H9 (cell line): Measurements from ENCODE around the gene CARD8. TPM values are rescaled to one million over a fixed set of nuclear protein-coding genes. Genes with fewer than 3 reads are reported as not detected.

Experiments used
- DNase-seq: peaks from one replicate; pipeline ENCODE4 v3.0.0-alpha.2; 2017
- H2AFZ ChIP-seq: one replicate; pipeline ENCODE4 v1.6.1; 2013; ENCODE audit warnings: mild to moderate bottlenecking, low read length, control low read depth, moderate library complexity
- H2AK5ac ChIP-seq: 2 replicates; pipeline ENCODE4 v1.6.1; 2013; ENCODE audit warnings: low read length, control low read depth, mixed read lengths; ENCODE audit not compliant: insufficient read length
- H2BK120ac ChIP-seq: one replicate; pipeline ENCODE4 v1.6.1; 2013; ENCODE audit warnings: low read depth, mild to moderate bottlenecking, low read length, control low read depth, inconsistent platforms; ENCODE audit not compliant: poor library complexity, severe bottlenecking
- H2BK12ac ChIP-seq: 2 replicates; pipeline ENCODE4 v1.6.1; 2013; ENCODE audit warnings: low read length, control low read depth, mixed read lengths, low read depth; ENCODE audit not compliant: insufficient read length
- H2BK15ac ChIP-seq: 2 replicates; pipeline ENCODE4 v1.6.1; 2013; ENCODE audit warnings: low read depth, low read length, control low read depth
- H2BK20ac ChIP-seq: one replicate; pipeline ENCODE4 v1.6.1; 2013; ENCODE audit warnings: low read depth, mild to moderate bottlenecking, low read length, control low read depth, inconsistent platforms; ENCODE audit not compliant: poor library complexity, severe bottlenecking
- H2BK5ac ChIP-seq: 2 replicates; pipeline ENCODE4 v1.6.1; 2013; ENCODE audit warnings: low read length, control low read depth, mixed read lengths; ENCODE audit not compliant: insufficient read length
- H3K14ac ChIP-seq: 2 replicates; pipeline ENCODE4 v1.6.1; 2013; ENCODE audit warnings: low read length, control low read depth; ENCODE audit not compliant: insufficient read depth
- H3K18ac ChIP-seq: 2 replicates; pipeline ENCODE4 v1.6.1; 2013; ENCODE audit warnings: low read depth, mild to moderate bottlenecking, mixed read lengths, low read length, control low read depth; ENCODE audit not compliant: insufficient read length
- H3K23ac ChIP-seq: 2 replicates; pipeline ENCODE4 v1.6.1; 2013; ENCODE audit warnings: low read length, control low read depth, mixed read lengths, low read depth; ENCODE audit not compliant: insufficient read length
- H3K23me2 ChIP-seq: 2 replicates; pipeline ENCODE4 v1.6.1; 2013; ENCODE audit warnings: low read depth, mild to moderate bottlenecking, mixed read lengths, low read length, control low read depth; ENCODE audit not compliant: insufficient read length, poor library complexity, severe bottlenecking
- H3K27ac ChIP-seq: 2 replicates; pipeline ENCODE4 v1.5.1; 2013; ENCODE audit warnings: low read length, control low read depth, mixed read lengths, low read depth; ENCODE audit not compliant: insufficient read length
- H3K27me3 ChIP-seq: 2 replicates; pipeline ENCODE4 v1.6.1; 2013; ENCODE audit warnings: low read length, control low read depth, inconsistent platforms; ENCODE audit not compliant: insufficient read depth
- H3K4ac ChIP-seq: 2 replicates; pipeline ENCODE4 v1.6.1; 2013; ENCODE audit warnings: low read depth, mild to moderate bottlenecking, control low read depth, inconsistent platforms, low read length, moderate library complexity
- H3K4me1 ChIP-seq: 2 replicates; pipeline ENCODE4 v1.6.1; 2013; ENCODE audit warnings: low read length, control low read depth, inconsistent platforms; ENCODE audit not compliant: insufficient read depth
- H3K4me2 ChIP-seq: 2 replicates; pipeline ENCODE4 v1.6.1; 2013; ENCODE audit warnings: low read length, control low read depth, mixed read lengths; ENCODE audit not compliant: insufficient read length, insufficient read depth
- H3K56ac ChIP-seq: 2 replicates; pipeline ENCODE4 v1.6.1; 2013; ENCODE audit warnings: low read depth, mild to moderate bottlenecking, mixed read lengths, low read length, control low read depth; ENCODE audit not compliant: insufficient read length
- H3K79me1 ChIP-seq: 2 replicates; pipeline ENCODE4 v1.6.1; 2013; ENCODE audit warnings: low read depth, mild to moderate bottlenecking, moderate library complexity, low read length, control low read depth, inconsistent platforms; ENCODE audit not compliant: insufficient read depth, poor library complexity, severe bottlenecking
- H3K79me2 ChIP-seq: 2 replicates; pipeline ENCODE4 v1.6.1; 2013; ENCODE audit warnings: low read length, control low read depth, inconsistent platforms; ENCODE audit not compliant: insufficient read depth
- H3K9ac ChIP-seq: 2 replicates; pipeline ENCODE4 v1.6.1; 2013; ENCODE audit warnings: low read length, control low read depth, mixed read lengths; ENCODE audit not compliant: insufficient read length; ENCODE audit errors: extremely low read depth
- H3K9me3 ChIP-seq: one replicate; pipeline ENCODE4 v1.6.1; 2013; ENCODE audit warnings: low read depth, low read length, inconsistent platforms; ENCODE audit not compliant: control insufficient read depth
- H3T11ph ChIP-seq: one replicate; pipeline ENCODE4 v1.6.1; 2013; ENCODE audit warnings: mild to moderate bottlenecking, low read length, control low read depth, inconsistent platforms
- H4K20me1 ChIP-seq: one replicate; pipeline ENCODE4 v1.6.1; 2013; ENCODE audit not compliant: control insufficient read depth, insufficient read length, insufficient read depth
- H4K5ac ChIP-seq: 2 replicates; pipeline ENCODE4 v1.6.1; 2013; ENCODE audit warnings: low read depth, mild to moderate bottlenecking, mixed read lengths, low read length, control low read depth; ENCODE audit not compliant: insufficient read length
- H4K8ac ChIP-seq: replicated peaks from 2 replicates; pipeline ENCODE4 v1.6.1; 2013; ENCODE audit warnings: low read length, control low read depth, mixed read lengths, low read depth; ENCODE audit not compliant: insufficient read length
- H4K91ac ChIP-seq: 2 replicates; pipeline ENCODE4 v1.6.1; 2013; ENCODE audit warnings: low read depth, mild to moderate bottlenecking, moderate library complexity, mixed read lengths, low read length, control low read depth; ENCODE audit not compliant: insufficient read length
- H3K27ac Mint-ChIP-seq, 3 experiments: 2 replicates in 2 of 3; 3 replicates in 1 of 3; pipeline ENCODE4 v1.8.0; 2020 to 2021; ENCODE audit warnings: mixed read lengths in 3 of 3, mild to moderate bottlenecking in 1 of 3, moderate library complexity in 1 of 3
- H3K27me3 Mint-ChIP-seq: 2 replicates; pipeline ENCODE4 v1.8.0; 2021; ENCODE audit warnings: low read depth, mild to moderate bottlenecking, moderate library complexity, mixed read lengths
- H3K36me3 Mint-ChIP-seq, 3 experiments: 2 replicates in 2 of 3; 3 replicates in 1 of 3; pipeline ENCODE4 v1.8.0; 2020 to 2021; ENCODE audit warnings: low read depth in 3 of 3, mixed read lengths in 3 of 3; ENCODE audit not compliant: insufficient read depth in 1 of 3
- H3K4me1 Mint-ChIP-seq, 2 experiments: 2 replicates each; pipeline ENCODE4 v1.8.0; 2020; ENCODE audit warnings: mixed read lengths in 2 of 2
- H3K4me3 Mint-ChIP-seq, 2 experiments: 2 replicates in 1 of 2; 3 replicates in 1 of 2; pipeline ENCODE4 v1.8.0; 2020 to 2021; ENCODE audit warnings: mild to moderate bottlenecking in 2 of 2, mixed read lengths in 2 of 2, moderate library complexity in 1 of 2
- H3K9me3 Mint-ChIP-seq, 2 experiments: 2 replicates in 1 of 2; 3 replicates in 1 of 2; pipeline ENCODE4 v1.8.0; 2020; ENCODE audit warnings: mild to moderate bottlenecking in 2 of 2, mixed read lengths in 2 of 2, moderate library complexity in 1 of 2
- CTCF ChIP-seq: fragments of 200-600 bp; sonication (generic); conservative IDR thresholded peaks from 3 replicates; pipeline ENCODE4 v1.8.0; 2021; ENCODE audit warnings: antibody characterized with exemption, mild to moderate bottlenecking
- WGBS: extraction: QIAGEN DNeasy Blood & Tissue Kit; methylation state at CpG from one replicate; pipeline ENCODE4 v1.1.7; 2013; ENCODE audit warnings: missing lambda C conversion rate, low lambda C conversion rate, mixed read lengths; ENCODE audit not compliant: insufficient read length; ENCODE audit errors: extremely low coverage; 5-methylcytosine and 5-hydroxymethylcytosine counted together
- total RNA-seq: library from RNA; stranded (reverse); gene quantifications from 2 replicates; pipeline ENCODE4 v1.2.1, GENCODE V29; 2021

Gene CARD8
- total RNA-seq, 1 experiment from 2014 or later, result 21.0 TPM

DNA sequence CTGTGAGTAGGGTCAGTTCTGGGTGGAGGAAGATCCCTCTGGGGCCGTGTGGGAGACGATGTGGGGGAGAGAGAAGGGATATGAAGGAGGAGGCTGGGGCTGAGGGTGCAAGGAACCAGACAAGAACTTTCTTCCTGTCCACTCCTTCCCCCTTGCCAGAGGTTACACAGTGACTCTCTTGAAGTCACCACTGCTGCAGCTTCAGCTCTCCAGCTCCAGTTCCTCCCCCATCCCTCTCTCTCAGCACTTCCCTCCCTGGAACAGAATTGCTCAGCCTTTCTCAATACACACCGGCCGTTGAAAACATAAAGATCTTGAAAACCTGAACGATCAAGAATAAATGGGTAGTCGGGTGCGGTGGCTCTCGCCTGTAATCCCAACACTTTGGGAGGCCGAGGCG is 80.1 kb downstream of the CARD8 start:
- no peak overlapping the region for H4K8ac ChIP-seq
- no peak overlapping the region for H2AK5ac ChIP-seq
- no peaks in the 10 kb centered on the region for H3K4me1 ChIP-seq
- no peaks in the 10 kb centered on the region for H3K79me2 ChIP-seq
- H3K18ac ChIP-seq, result no peak overlapping the region
- WGBS, result no CpG with 5 or more reads among the region's 10 CpGs
- H2BK120ac ChIP-seq, result no peak overlapping the region
- no peak overlapping the region for H3K23ac ChIP-seq
- H2BK15ac ChIP-seq, result no peak overlapping the region
- no peaks in the 10 kb centered on the region for H4K20me1 ChIP-seq
- H3K27ac ChIP-seq, result no peak overlapping the region
- DNase-seq, result no peak
- Mint-ChIP-seq H3K36me3 (peaks cover 40 to 68% (median 59%) of the 10 kb centered on the region in 3 experiments), H3K27ac (peak overlapping the region in 1 of 3 experiments; percentile 3; a peak in 2 of 7 replicates), H3K4me3 (no peak overlapping the region), H3K4me1 (peaks cover 7% of the 10 kb centered on the region in 2 experiments), H3K27me3 (no peaks in the 10 kb centered on the region), H3K9me3 (peaks cover 4 to 5% of the 10 kb centered on the region in 2 experiments; a peak in 4 of 5 replicates)
- H2BK5ac ChIP-seq, result no peak overlapping the region
- H4K5ac ChIP-seq, result no peak overlapping the region
- TF ChIP-seq CTCF, result no peak
- H2BK20ac ChIP-seq, result no peak overlapping the region
- no peak overlapping the region for H3K4me2 ChIP-seq
- H3K9me3 ChIP-seq, result no peaks in the 10 kb centered on the region
- H3K27me3 ChIP-seq, result no peaks in the 10 kb centered on the region
- no peak overlapping the region for H3T11ph ChIP-seq
- H3K23me2 ChIP-seq, result peaks cover 7% of the 10 kb centered on the region
- H3K4ac ChIP-seq, result no peak overlapping the region
- H3K9ac ChIP-seq, result no peak overlapping the region
- H4K91ac ChIP-seq, result no peak overlapping the region
- H2AFZ ChIP-seq, result no peak overlapping the region
- no peak overlapping the region for H3K14ac ChIP-seq
- no peaks in the 10 kb centered on the region for H3K79me1 ChIP-seq
- no peak overlapping the region for H3K56ac ChIP-seq
- no peak overlapping the region for H2BK12ac ChIP-seq
